Gastroesophageal sphincter (tissue), 4 donors: ENCODE data around the gene TNNI3. TPM values are rescaled to one million over a fixed set of nuclear protein-coding genes. Genes with fewer than 3 reads are reported as not detected.

ENCODE experiments used
- ATAC-seq: fragments of 150-250 bp; one replicate; pipeline ENCODE4 v1.9.1; 2016; ENCODE audit warnings: mild to moderate bottlenecking, moderate library complexity
- H3K27ac ChIP-seq, 4 donors: fragments of 200-600 bp; sonication (generic) in 3 of 4; 1 replicate in 3 of 4; 2 replicates in 1 of 4; pipeline ENCODE4 v1.5.1; 2016 to 2019
- H3K27me3 ChIP-seq: fragments of 200-600 bp; sonication (generic); one replicate; pipeline ENCODE4 v1.5.1; 2019
- H3K36me3 ChIP-seq, 2 donors: fragments of 200-600 bp; sonication (generic); one replicate each; pipeline ENCODE4 v1.5.1; 2019; ENCODE audit warnings: control low read depth in 1 of 2
- H3K4me1 ChIP-seq, 3 donors: fragments of 200-600 bp; sonication (generic); 1 replicate in 2 of 3; 2 replicates in 1 of 3; pipeline ENCODE4 v1.5.1; 2016 to 2019; ENCODE audit warnings: control low read depth in 2 of 3
- H3K4me3 ChIP-seq, 2 donors: fragments of 200-600 bp; sonication (generic); one replicate each; pipeline ENCODE4 v1.5.1; 2019; ENCODE audit warnings: mild to moderate bottlenecking in 1 of 2, moderate library complexity in 1 of 2
- H3K9me3 ChIP-seq, 3 donors: fragments of 200-600 bp; sonication (generic); one replicate each; pipeline ENCODE4 v1.5.1; 2017 to 2019; ENCODE audit warnings: control low read depth in 2 of 3
- EP300 ChIP-seq: sonication (generic); formaldehyde crosslinking; IDR thresholded peaks from one replicate; pipeline ENCODE4 v1.6.1; 2017; ENCODE audit warnings: antibody characterized with exemption, mild to moderate bottlenecking
- POLR2A ChIP-seq, 2 donors: fragments of 450-650 bp; IDR thresholded peaks; one replicate each; pipeline ENCODE4 v1.6.1; 2017; ENCODE audit warnings: antibody characterized with exemption in 2 of 2, mild to moderate bottlenecking in 2 of 2, moderate library complexity in 1 of 2
- POLR2AphosphoS5 ChIP-seq: sonication (generic); formaldehyde crosslinking; IDR thresholded peaks from one replicate; pipeline ENCODE4 v1.6.1; 2017; ENCODE audit warnings: antibody characterized with exemption
- WGBS, 2 donors: methylation state at CpG; one replicate each; pipeline ENCODE4 v1.1.5; 2018; ENCODE audit warnings: low coverage in 1 of 2; 5-methylcytosine and 5-hydroxymethylcytosine counted together
- small RNA-seq, 4 donors: library from RNA; depleted of rRNA; stranded (forward); fragments of <200 nt; gene quantifications; one replicate each; pipeline ENCODE3, GENCODE V24; 2016
- total RNA-seq, 4 donors: library from RNA; depleted of rRNA; stranded (reverse); fragments of >200 nt; gene quantifications; one replicate each; pipeline ENCODE4 v1.1.0, GENCODE V29; 2016
- TF ChIP-seq, protein P1 (sequence below), 4 experiments: fragments of 200-600 bp in 2 of 4; fragments of 450-650 bp in 2 of 4; sonication (generic) in 1 of 4; IDR thresholded peaks; one replicate each; pipeline ENCODE4 v1.5.1; 2017 to 2019; ENCODE audit warnings: antibody characterized with exemption in 4 of 4, mild to moderate bottlenecking in 2 of 4, moderate library complexity in 2 of 4

The TNNI3 gene
- total RNA-seq, 4 donors from 2014 or later = not detected

DNA sequence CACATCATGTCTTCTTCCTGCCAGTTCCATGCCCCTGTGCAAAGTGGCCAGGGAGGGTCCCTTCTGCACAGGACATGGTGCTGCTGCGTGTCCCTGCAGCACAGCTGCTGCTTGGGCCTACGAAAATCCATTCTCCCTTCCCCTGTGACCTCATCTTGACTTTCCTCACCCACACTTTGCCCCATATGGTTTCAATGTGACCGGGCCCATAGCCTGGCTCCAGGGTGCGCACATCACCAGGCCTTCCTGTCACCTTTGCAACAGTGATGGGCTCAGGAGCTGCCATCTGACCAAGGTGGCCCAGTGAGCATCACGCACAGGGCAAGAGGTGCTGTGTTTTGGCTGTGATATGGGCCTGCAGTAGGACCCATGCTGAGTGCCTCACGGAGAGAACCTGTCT is 50.9 kb downstream of the TNNI3 start:
- Histone ChIP-seq H3K27me3 (no peaks in the 10 kb centered on the region), H3K27ac (no peak overlapping the region), H3K4me3 (no peak overlapping the region), H3K9me3 (peaks cover 0 to 8% (median 0%) of the 10 kb centered on the region in 3 donors), H3K36me3 (peaks cover 0 to 65% of the 10 kb centered on the region in 2 donors), H3K4me1 (peaks cover 0 to 27% (median 0%) of the 10 kb centered on the region in 3 donors)
- TF ChIP-seq, protein P1, sequence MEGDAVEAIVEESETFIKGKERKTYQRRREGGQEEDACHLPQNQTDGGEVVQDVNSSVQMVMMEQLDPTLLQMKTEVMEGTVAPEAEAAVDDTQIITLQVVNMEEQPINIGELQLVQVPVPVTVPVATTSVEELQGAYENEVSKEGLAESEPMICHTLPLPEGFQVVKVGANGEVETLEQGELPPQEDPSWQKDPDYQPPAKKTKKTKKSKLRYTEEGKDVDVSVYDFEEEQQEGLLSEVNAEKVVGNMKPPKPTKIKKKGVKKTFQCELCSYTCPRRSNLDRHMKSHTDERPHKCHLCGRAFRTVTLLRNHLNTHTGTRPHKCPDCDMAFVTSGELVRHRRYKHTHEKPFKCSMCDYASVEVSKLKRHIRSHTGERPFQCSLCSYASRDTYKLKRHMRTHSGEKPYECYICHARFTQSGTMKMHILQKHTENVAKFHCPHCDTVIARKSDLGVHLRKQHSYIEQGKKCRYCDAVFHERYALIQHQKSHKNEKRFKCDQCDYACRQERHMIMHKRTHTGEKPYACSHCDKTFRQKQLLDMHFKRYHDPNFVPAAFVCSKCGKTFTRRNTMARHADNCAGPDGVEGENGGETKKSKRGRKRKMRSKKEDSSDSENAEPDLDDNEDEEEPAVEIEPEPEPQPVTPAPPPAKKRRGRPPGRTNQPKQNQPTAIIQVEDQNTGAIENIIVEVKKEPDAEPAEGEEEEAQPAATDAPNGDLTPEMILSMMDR (IDR thresholded peaks at IDR 0.05) = no peak
- TF ChIP-seq POLR2A (IDR thresholded peaks at IDR 0.05) = no peak
- TF ChIP-seq POLR2AphosphoS5 = no peak
- no peak for TF ChIP-seq EP300
- ATAC-seq = no peak
- 88% methylated on average over 3 of the region's 6 CpGs; no CpG with 5 or more reads in 1 of the 2 donors for WGBS, 2 donors

DNA sequence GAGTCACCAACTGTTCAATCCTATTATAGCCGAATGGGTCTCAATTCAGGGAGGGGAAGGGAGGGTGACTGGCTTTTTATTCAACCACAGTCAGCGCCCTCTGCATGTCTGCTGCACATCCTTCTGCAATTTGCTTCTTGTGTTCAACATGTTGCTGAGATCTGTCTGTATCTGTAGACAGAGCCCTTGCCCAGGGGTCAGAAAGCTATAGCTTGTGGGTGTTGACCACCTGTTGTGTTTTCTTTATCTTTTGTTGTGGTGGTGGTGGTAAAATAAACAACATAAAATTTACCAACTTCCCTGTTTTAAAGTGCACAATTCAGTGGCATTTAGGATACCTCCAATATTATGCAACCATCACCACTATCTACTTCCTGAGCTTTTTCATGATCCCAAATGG is 52.3 kb downstream of the TNNI3 start:
- H3K9me3 ChIP-seq = peaks cover 0 to 8% (median 0%) of the 10 kb centered on the region in 3 donors

DNA sequence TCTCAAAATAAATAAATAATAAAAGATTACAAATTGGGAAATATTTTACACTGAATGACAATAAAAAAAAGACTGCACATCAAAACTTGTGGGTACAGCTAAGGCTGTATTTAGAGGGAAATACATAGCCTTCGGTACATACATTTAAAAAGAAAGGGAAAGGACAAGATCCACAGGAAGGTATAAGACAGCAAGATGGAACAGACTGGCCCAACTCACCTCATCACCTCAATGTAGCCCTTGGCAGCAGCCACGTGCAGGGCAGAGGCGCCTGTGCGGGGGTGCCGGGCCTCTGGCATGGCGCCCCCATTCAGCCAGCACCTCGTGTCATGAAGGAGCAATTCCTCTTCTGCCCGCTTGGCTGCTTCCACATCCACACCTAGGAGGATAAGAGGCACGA is 54.3 kb downstream of the TNNI3 start:
- Histone ChIP-seq H3K4me1 (peaks cover 0 to 30% (median 0%) of the 10 kb centered on the region in 3 donors), H3K9me3 (peaks cover 0 to 8% (median 0%) of the 10 kb centered on the region in 3 donors), H3K27me3 (no peaks in the 10 kb centered on the region), H3K4me3 (no peak overlapping the region), H3K27ac (no peak overlapping the region), H3K36me3 (peaks cover 0 to 78% of the 10 kb centered on the region in 2 donors)
- WGBS, 2 donors = 91 to 100% methylated on average over 1 to 8 of the region's 9 CpGs
- ATAC-seq = no peak
- TF ChIP-seq, protein P1 (IDR thresholded peaks at IDR 0.05) = no peak

More for the DNA sequence above, 52.3 kb downstream of the TNNI3 start:
- no peak overlapping the region for H3K4me3 ChIP-seq
- no peak for ATAC-seq
- TF ChIP-seq EP300 (no peak), POLR2AphosphoS5 (no peak), POLR2A (IDR thresholded peaks at IDR 0.05) (no peak)
- TF ChIP-seq, protein P1 (IDR thresholded peaks at IDR 0.05) = no peak
- peaks cover 0 to 23% (median 0%) of the 10 kb centered on the region in 3 donors for H3K4me1 ChIP-seq
- WGBS, 2 donors = 100% methylated on average over 1 of the region's 2 CpGs; no CpG with 5 or more reads in 1 of the 2 donors
- H3K27ac ChIP-seq = no peak overlapping the region
- peaks cover 0 to 75% of the 10 kb centered on the region in 2 donors for H3K36me3 ChIP-seq
- no peaks in the 10 kb centered on the region for H3K27me3 ChIP-seq

Small RNAs within 50 kb of the gene (small RNA-seq; reads per million reads assigned to genes)
- gene MIR7975 (0 reads per million in 4 donors), gene RF01210 (0 reads per million in 4 donors)

Other genes starting within 250 kb of the TNNI3 start
- gene NLRP7, start 210.2 kb downstream of the TNNI3 start, total RNA-seq = not detected
- gene NLRP2, start 191.4 kb downstream of the TNNI3 start, total RNA-seq = 1 to 10 TPM in 1 of 4 donors, under 1 TPM in 1, not detected in 2; 0.15 to 1.1 TPM
- gene GP6, start 119.5 kb downstream of the TNNI3 start, total RNA-seq = not detected
- gene RDH13, start 94.6 kb downstream of the TNNI3 start, total RNA-seq = 10 to 100 TPM in 3 of 4 donors, 1 to 10 TPM in 1; 10.0 to 15.6 (median 13.9) TPM
- gene EPS8L1, start 81.9 kb downstream of the TNNI3 start, total RNA-seq = 10 to 100 TPM in 1 of 4 donors, 1 to 10 TPM in 3; 2.2 to 10.5 (median 2.5) TPM
- 100 to 1,000 TPM; 268 to 479 (median 276) TPM for gene PPP1R12C, start 40.1 kb downstream of the TNNI3 start, total RNA-seq
- gene TNNT1, start 8.5 kb downstream of the TNNI3 start, total RNA-seq = 1 to 10 TPM in 1 of 4 donors, not detected in 3; 4.4 TPM
- under 1 TPM in 2 of 4 donors, not detected in 2; 0.42 to 0.52 TPM for gene DNAAF3, start 8.9 kb upstream of the TNNI3 start, total RNA-seq
- under 1 TPM in 1 of 4 donors, not detected in 3; 0.13 TPM for gene SYT5, start 22.6 kb upstream of the TNNI3 start, total RNA-seq
- 1 to 10 TPM in 3 of 4 donors, under 1 TPM in 1; 0.54 to 4.0 (median 1.4) TPM for gene PTPRH, start 51.8 kb upstream of the TNNI3 start, total RNA-seq
- gene TMEM86B, start 71.0 kb upstream of the TNNI3 start, total RNA-seq = 1 to 10 TPM in 3 of 4 donors, not detected in 1; 1.7 to 3.8 (median 1.8) TPM
- 10 to 100 TPM; 32.6 to 79.4 (median 34.0) TPM for gene PPP6R1, start 101.3 kb upstream of the TNNI3 start, total RNA-seq
- 10 to 100 TPM; 20.9 to 37.1 (median 26.5) TPM for gene HSPBP1, start 122.4 kb upstream of the TNNI3 start, total RNA-seq
- gene BRSK1, start 126.3 kb upstream of the TNNI3 start, total RNA-seq = 10 to 100 TPM in 1 of 4 donors, 1 to 10 TPM in 3; 4.0 to 19.8 (median 8.8) TPM
- 10 to 100 TPM in 1 of 4 donors, 1 to 10 TPM in 2, not detected in 1; 2.2 to 12.4 (median 3.3) TPM for gene TMEM150B, start 167.6 kb upstream of the TNNI3 start, total RNA-seq
- gene KMT5C, start 182.1 kb upstream of the TNNI3 start, total RNA-seq = 10 to 100 TPM in 2 of 4 donors, 1 to 10 TPM in 2; 3.4 to 11.2 (median 9.2) TPM
- gene COX6B2, start 197.0 kb upstream of the TNNI3 start, total RNA-seq = not detected
- not detected for gene GARIN5B, start 205.5 kb upstream of the TNNI3 start, total RNA-seq
- gene IL11, start 212.7 kb upstream of the TNNI3 start, total RNA-seq = under 1 TPM in 1 of 4 donors, not detected in 3; 0.67 TPM
- not detected for gene TMEM190, start 219.1 kb upstream of the TNNI3 start, total RNA-seq
- gene TMEM238, start 226.6 kb upstream of the TNNI3 start, total RNA-seq = 1 to 10 TPM in 2 of 4 donors, not detected in 2; 1.6 to 6.0 TPM
- gene RPL28, start 228.2 kb upstream of the TNNI3 start, total RNA-seq = 100 to 1,000 TPM; 174 to 282 (median 271) TPM